Fibroblast of upper back skin (primary cell): ENCODE measurements around the gene MS4A10.
"Not testable (repeated sequence)": the region's sequence is repeated elsewhere in the genome, so short reads cannot be mapped to it uniquely, and the experiment has no call there.

Source experiments
- DNase-seq: peaks from one replicate; pipeline ENCODE4 v3.0.0-alpha.2; 2013

Gene MS4A10

DNA sequence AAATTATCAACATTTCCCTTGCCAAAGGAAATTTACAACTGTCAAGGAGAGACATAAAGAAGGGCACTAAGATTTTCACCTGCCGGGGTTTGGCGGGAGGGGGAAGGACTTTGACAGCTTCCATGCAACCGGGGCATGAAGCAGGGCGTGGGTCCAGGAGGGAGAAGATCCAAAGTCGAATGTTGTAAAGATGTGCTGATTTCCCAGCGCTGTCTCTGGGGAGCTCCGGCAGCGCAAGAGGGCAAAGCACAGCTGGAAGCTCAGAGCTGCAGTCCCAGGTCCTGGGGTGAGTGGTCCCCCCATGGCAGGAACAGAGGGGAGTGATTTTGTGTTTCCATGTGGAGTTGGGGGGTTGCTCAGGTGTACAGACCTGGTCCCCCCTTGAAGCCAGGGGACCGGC, at the start of gene MS4A10:
TSS of gene MS4A10 (plus strand) at position 198 of the 400 bp plus-strand sequence. CDS start 5,003 bp downstream, outside the sequence.
- no peak for DNase-seq

DNA sequence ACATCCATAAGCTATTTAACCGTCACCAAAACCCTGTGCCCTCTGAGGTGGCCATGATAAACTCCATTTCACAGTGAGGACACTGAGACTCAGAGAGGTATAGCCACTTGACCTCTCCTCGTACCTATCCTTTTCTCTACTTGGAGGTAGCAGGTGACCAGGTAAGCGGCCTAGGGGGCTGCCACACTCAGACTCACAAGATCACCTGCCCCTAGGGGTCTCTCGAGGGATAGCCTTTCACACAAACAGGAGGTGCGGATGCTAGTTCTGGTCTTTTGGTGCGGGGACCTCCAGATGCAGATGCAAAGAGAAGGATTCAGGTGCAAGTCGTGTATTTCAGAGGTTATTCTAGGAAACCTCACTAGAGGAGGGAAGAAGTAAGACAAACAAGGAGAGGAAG, 46.0 kb upstream of the MS4A10 start:
- no peak for DNase-seq

DNA sequence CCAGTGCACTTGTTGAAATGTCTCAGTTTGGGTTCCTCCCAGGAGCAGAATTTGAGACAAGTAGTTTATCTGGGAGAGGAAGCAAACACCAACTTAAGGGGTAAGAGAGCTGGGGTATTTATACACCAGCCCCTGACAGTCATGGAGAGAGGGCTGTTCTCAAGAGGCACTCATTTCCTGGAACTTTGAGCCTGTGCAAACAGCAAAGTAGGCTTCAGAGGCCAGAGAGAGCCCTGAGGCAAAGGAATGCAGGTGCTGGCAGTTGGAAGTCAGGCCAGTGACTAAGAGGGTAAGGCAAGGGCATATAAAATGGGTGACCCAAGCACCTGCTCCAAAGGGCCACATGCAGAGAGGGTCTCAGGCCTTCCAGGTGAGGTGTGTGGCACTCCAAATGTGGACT, 44.6 kb upstream of the MS4A10 start:
- DNase-seq: no peak

DNA sequence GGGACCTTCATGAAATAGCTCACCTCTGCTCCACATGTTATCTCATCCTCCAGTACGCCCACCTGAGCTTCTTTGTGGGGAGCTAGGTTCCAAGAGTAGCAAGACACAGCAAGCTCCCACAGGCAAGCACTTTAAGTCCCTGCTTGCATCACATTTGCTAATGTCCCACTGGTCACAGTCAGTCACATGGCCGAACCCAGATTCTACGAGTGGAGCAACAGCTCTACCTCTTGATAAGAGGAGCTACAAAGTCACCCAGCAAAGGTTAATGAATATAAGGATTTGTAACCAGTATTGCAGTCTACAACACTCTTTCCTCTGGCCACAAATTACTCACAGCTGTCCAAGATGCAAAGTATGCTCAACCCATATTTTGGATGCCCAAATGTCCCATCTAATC, 43.7 kb upstream of the MS4A10 start:
- DNase-seq: no peak

GRCh38 chr11:60743058-60743457, 42.1 kb upstream of the MS4A10 start:
- DNase-seq: no peak

DNA sequence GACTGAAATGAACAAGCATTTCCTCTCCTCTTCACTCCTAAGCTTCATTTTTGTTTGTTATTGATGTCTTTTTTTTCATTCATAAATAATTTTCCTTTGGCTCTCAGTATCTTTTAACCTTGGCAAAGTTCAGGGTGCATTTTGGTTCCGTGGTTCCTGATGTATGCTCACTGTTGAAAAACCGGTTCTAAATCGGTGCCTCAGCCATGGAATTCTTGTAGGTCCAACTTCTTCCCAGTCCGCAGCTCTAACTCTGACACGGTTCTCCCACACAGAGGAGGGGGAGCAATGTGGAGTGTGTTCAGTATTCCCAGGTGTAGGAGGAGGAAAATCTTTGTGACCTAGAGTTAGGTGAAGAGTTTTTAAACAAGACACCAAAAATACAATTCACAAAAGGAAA, 41.0 kb upstream of the MS4A10 start:
- no peak for DNase-seq

- no peak for DNase-seq
These were observed 37.7 kb upstream of the MS4A10 start for GRCh38 chr11:60747359-60747873.

- DNase-seq: no peak
These were observed 36.9 kb upstream of the MS4A10 start for GRCh38 chr11:60748225-60748624.

DNA sequence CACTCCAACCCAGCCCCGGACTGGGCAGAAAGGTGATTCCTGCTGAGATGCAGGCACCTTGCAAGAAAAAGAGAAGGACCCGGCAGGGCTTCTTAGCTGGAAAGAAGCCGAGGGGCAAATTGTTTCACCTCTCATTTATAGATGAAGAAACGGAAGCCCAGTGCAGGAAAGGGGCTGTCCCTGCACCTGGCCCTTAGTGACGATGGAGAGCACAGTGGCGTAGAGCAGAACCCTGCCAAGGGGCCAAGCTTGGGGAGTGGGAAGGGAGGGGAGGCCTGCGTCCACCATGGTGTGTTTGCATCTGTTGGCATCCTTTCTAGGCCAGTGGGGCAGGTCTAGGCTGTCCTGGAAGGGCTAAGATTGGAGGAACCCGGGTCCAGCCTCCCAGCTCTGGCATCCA, 36.3 kb upstream of the MS4A10 start:
- DNase-seq: no peak

DNA sequence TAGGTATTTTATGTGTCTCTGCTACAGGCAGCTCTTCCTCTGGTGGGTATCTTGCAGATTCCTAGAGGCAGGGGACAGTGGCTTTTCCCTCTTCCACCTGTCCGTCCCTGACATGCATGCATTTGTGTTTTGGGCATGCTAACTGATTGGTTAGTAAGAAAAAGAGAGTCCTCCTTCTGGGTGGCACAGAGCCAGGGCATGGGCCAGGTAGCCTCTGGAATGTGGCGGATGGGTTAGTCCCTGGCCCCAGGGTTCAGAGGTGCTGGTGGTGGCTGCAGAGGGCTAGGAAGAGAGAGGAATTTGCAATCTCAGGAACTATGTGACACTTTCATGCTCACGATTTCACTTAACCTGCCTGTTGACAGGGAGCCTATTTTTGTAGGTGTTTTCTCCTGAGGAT, 34.2 kb upstream of the MS4A10 start:
- no peak for DNase-seq

- no peak for DNase-seq
These were observed 31.8 kb upstream of the MS4A10 start for GRCh38 chr11:60753309-60753708.

DNA sequence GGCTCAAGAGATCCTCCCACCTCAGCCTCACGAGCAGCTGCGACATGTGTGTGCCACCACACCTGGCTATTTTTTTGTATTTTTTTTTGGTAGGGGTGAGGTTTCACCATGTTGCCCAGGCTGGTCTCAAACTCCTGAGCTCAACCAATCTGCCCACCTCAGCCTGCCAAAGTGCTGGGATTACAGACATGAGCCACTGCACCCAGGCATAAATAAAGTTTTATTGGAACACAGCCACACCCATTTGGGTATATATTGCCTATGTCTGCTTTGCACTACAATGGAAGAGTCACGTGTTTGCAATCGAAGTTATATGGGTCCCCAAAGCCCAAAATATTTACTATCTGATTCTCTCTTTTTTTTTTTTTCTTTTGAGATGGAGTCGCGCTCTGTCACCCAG, 30.2 kb upstream of the MS4A10 start:
- DNase-seq: no peak

DNA sequence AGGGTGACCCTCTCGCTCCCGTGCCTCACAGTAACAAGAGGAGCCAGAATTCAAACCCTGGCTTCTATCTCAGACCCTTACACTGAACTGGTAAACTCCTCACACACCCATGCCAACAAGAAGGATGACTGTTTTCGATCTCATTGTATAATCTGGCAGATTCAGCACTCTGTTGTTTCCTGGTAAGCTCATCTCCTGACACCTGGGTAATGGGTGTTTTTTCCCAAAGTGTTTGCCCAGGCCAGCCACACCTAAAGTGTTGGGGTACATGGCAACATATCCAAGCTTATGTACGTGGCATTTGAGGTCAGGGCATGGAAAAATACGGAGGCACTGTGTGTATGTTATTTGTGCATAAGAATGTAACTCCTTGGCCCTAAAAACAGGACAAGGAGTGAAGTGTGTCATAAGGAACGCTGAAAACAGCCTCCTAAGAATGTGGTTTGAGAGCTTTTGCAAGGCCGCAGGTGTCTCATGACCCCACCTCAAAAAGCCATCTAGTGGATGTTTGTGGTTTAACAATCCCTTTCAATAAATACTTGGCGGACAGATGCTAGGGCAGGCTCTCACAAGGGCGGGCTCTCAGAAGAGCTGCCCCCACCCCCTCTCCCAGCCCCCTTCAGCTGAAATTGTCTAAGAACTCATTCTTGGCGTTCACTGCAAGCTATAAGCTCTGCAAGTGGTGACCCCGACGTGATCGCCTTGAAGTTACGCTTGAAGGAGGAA, 28.7 kb upstream of the MS4A10 start, which contains the start of gene MS4A15:
TSS of gene MS4A15 (plus strand) at position 561 of the 726 bp plus-strand sequence. CDS start 6,867 bp downstream, outside the sequence.
- DNase-seq: no peak

GRCh38 chr11:60757231-60757800, 27.8 kb upstream of the MS4A10 start:
- DNase-seq: no peak

DNA sequence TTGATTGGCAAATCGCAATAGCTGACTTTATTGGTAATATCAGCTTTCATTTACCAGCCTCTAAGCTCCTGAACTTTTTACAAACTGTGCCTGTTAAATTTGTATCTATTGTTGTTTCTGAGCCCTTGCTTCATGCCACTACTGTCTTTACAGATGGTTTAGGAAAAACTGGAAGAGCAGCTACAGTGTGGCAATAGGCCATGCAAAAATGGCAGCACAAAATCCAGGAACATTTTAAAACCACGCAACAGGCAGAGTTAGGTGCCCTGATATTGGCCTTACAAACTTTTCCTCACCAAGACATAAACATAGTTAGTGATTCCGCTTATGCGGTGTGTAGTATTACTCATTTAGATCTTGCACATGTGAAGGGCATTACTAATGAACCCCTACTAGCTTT, 26.5 kb upstream of the MS4A10 start:
- DNase-seq: not testable (repeated sequence)

DNA sequence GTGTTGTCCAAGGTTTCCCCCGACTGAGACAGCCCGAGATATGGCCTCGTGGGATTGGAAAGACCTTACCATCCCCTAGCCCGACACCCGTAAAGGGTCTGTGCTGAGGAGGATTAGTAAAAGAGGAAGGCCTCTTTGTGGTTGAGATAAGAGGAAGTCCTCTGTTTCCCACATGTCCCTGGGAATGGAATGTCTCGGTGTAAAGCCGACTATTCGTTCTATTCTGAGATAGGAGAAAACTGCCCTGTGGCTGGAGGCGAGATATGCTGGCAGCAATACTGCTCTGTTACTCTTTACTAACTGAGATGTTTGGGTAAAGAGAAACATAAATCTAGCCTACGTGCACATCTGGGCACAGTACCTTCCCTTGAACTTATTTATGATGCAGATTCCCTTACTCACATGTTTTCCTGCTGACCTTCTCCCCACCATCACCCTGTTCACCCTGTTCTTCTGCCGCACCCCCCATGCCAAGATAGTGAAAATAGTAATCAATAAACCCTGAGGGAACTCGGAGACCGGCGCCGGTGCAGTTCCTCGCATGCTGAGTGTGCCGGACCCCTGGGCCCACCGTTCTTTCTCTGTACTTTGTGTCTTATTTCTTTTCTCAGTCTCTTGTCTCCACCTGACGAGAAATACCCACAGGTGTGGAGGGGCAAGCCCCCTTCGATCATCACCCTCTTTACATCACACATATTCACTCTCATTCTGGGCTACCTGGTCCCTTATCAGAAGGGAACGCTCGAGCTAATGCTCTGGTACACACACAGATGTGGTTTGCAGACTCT, 25.5 kb upstream of the MS4A10 start:
- not testable (repeated sequence) for DNase-seq

DNA sequence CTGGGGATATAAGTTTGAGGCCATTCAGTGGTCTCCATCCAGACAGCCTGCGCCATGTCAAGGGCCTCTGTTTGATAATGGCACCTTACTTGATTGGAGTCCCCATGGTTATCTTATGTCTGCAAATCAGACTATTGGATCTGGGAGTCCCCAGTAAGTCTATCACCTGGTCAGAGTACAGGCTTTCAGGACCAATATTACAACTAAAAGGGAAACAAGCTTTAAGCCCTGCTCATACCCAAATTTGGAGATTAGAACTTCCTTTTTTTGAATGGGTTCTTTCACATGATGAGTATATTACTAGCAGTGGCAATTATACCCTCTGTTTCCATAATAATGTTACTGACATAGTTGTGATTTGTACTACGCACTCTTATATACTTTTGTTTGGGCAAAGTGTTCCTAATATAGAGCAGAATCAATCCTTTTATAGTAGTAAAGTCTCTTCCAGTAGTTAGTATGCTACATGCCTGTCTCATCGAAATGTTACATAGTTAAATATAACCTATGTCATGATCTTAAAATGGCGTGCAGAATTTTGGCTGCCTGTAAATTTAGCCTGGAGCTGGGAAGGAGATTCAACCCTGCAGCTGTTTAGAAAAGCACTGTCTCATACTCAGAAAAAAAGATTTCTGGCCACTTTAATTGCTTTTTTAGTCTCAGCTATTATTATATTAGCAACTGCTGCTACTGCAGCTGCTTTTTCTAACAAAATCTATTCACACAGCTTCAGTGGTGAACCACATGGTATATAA, 23.5 kb upstream of the MS4A10 start:
- no peak for DNase-seq

DNA sequence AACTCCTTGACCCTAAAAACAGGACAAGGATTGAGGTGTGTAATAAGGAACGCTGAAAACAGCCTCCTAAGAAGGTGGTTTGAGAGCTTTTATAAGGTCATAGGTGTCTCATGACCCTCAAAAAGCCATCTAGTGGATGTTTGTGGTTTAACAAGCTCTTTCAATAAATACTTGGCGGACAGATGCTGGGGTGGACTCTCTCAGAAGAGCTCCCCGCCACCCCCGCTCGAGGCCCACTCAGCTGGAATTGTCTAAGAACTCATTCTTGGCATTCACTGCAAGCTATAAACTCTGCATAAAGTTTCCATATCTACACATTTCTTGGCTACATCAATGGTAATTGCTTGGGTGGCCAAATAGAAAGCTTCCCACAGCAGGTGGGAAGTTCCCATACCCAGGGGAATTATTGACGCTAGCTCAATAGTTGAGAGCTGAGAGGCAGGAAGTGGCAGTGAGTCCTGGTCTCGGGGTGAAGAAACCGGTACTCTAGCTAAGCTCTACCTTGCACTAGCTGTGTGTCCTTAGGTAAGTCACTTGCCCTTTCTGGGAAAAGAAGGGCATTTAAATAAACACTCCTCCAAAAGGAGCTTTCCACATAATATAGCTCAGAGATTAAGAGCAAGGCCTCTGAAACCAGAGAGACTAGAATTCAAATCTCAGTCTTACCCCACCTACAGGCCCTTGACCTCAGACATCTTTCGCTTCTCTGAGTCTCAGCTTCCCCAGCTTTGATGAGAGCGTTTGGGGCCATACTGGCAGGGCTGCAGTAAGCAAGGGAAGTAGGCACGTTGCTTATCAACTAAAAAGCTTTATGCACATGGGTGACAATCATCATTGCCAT, 22.1 kb upstream of the MS4A10 start:
- DNase-seq: no peak

DNA sequence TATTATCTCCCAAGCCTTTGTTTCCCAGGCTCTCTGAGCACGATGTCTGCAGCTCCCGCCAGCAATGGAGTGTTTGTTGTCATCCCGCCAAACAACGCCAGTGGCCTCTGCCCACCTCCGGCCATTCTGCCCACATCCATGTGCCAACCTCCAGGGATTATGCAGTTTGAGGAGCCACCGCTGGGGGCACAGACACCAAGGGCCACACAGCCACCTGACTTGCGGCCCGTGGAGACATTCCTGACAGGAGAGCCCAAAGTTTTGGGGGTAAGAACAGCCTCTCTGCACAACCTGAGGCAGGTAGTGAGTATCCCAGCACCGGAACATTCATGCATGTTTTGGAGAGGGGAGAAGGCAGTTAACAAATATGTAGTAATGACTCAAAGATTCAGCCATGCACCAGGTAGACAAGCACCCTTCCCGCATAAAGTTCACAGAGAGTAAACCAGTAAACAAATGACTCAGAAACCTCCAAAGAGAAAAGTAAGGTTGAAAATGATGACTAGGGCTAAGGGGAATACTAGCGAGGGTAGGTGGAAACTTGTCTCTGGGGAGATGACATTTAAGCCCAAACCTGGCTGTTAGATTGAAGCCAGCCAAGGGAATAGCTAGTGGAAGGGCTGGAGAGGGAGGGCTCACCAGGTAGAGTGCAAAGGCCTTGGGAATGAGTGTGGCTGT, 21.3 kb upstream of the MS4A10 start:
- DNase-seq: no peak

- no peak for DNase-seq
These were observed 20.3 kb upstream of the MS4A10 start for GRCh38 chr11:60764879-60765278.

DNA sequence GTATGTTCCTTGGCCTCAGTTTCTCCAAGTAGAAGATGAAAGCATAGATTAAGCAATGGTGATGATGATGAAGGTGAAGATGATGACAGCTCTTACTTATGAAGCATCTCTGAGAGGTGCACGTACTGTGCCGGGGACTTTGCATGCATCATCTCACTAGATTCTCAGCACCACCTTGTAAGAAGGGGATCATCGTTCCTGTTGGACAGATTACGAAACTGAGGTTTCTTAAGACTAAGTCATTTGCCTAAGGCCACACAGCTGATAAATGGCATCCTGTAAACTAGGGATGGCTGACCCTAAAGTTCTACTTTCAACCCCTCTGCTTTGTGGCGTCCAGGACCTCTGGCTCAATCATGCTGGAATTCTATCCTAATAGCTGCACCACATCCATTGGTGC, 19.8 kb upstream of the MS4A10 start:
- no peak for DNase-seq
